Right atrium auricular region (tissue), 2 donors: Measurements from ENCODE around the gene MRPL58. TPM values are rescaled to one million over a fixed set of nuclear protein-coding genes. Genes with fewer than 3 reads are reported as not detected.

Experiments
- DNase-seq: peaks from one replicate; pipeline ENCODE4 v3.0.0-alpha.2; 2019; ENCODE audit warnings: low spot score
- H3K27ac ChIP-seq, 2 donors: fragments of 200-600 bp; sonication (generic); 1 replicate in 1 of 2; 2 replicates in 1 of 2; pipeline ENCODE4 v1.5.1; 2016 to 2019
- H3K27me3 ChIP-seq, 2 donors: fragments of 200-600 bp; sonication (generic); one replicate each; pipeline versions ENCODE4 v1.5.1 to v1.6.0; 2017 to 2019
- H3K36me3 ChIP-seq: fragments of 200-600 bp; sonication (generic); one replicate; pipeline ENCODE4 v1.5.1; 2016
- H3K4me1 ChIP-seq, 2 donors: fragments of 200-600 bp; sonication (generic); one replicate each; pipeline versions ENCODE4 v1.5.1 to v1.6.0; 2017 to 2019
- H3K4me3 ChIP-seq, 2 donors: fragments of 200-600 bp; sonication (generic); 1 replicate in 1 of 2; 2 replicates in 1 of 2; pipeline ENCODE4 v1.5.1; 2017 to 2019; ENCODE audit warnings: mild to moderate bottlenecking in 1 of 2, moderate library complexity in 1 of 2
- H3K9me3 ChIP-seq, 2 donors: fragments of 200-600 bp; sonication (generic); one replicate each; pipeline ENCODE4 v1.5.1; 2019
- CTCF ChIP-seq, 2 donors: fragments of 200-600 bp; sonication (generic); IDR thresholded peaks; one replicate each; pipeline ENCODE4 v1.5.1; 2019; ENCODE audit warnings: antibody characterized with exemption in 2 of 2
- total RNA-seq, 2 donors: library from RNA; depleted of rRNA; stranded (reverse); fragments of >200 nt; gene quantifications; one replicate each; pipeline ENCODE4 v1.1.0, GENCODE V29; 2016

MRPL58 gene
- total RNA-seq, 2 donors from 2014 or later, result 44.8 to 104 TPM

GRCh38 chr17:74975943-74976342 is 36.5 kb upstream of the MRPL58 start:
- no peak for DNase-seq
- TF ChIP-seq CTCF (IDR thresholded peaks at IDR 0.05), result no peak
- no peak overlapping the region for H3K4me3 ChIP-seq
- peaks cover 0 to 18% of the 10 kb centered on the region in 2 donors for H3K4me1 ChIP-seq
- no peaks in the 10 kb centered on the region for H3K27me3 ChIP-seq
- no peaks in the 10 kb centered on the region for H3K9me3 ChIP-seq
- H3K27ac ChIP-seq, result no peak overlapping the region
- no peaks in the 10 kb centered on the region for H3K36me3 ChIP-seq

- Histone ChIP-seq H3K27ac (no peak overlapping the region), H3K36me3 (no peaks in the 10 kb centered on the region)
- no peak for TF ChIP-seq CTCF (IDR thresholded peaks at IDR 0.05)
Observed at GRCh38 chr17:74977802-74978201, 34.7 kb upstream of the MRPL58 start.

GRCh38 chr17:74978240-74978639 is 34.2 kb upstream of the MRPL58 start:
- no peak overlapping the region for H3K27ac ChIP-seq
- no peak for DNase-seq
- no peaks in the 10 kb centered on the region for H3K36me3 ChIP-seq
- no peaks in the 10 kb centered on the region for H3K9me3 ChIP-seq
- H3K4me1 ChIP-seq, result peaks cover 0 to 16% of the 10 kb centered on the region in 2 donors
- no peak overlapping the region for H3K4me3 ChIP-seq
- TF ChIP-seq CTCF (IDR thresholded peaks at IDR 0.05), result no peak
- H3K27me3 ChIP-seq, result no peaks in the 10 kb centered on the region

More at GRCh38 chr17:74977802-74978201, 34.7 kb upstream of the MRPL58 start:
- H3K4me3 ChIP-seq, result no peak overlapping the region
- H3K27me3 ChIP-seq, result no peaks in the 10 kb centered on the region
- no peaks in the 10 kb centered on the region for H3K9me3 ChIP-seq
- H3K4me1 ChIP-seq, result peaks cover 0 to 17% of the 10 kb centered on the region in 2 donors
- DNase-seq, result no peak

GRCh38 chr17:74979408-74980146 is 32.9 kb upstream of the MRPL58 start:
- H3K27ac ChIP-seq, result no peak overlapping the region
- H3K27me3 ChIP-seq, result no peaks in the 10 kb centered on the region
- no peak for DNase-seq
- no peaks in the 10 kb centered on the region for H3K36me3 ChIP-seq
- H3K4me1 ChIP-seq, result peaks cover 0 to 16% of the 10 kb centered on the region in 2 donors
- no peak for TF ChIP-seq CTCF (IDR thresholded peaks at IDR 0.05)
- no peaks in the 10 kb centered on the region for H3K9me3 ChIP-seq
- no peak overlapping the region for H3K4me3 ChIP-seq

- no peak for TF ChIP-seq CTCF (IDR thresholded peaks at IDR 0.05)
- Histone ChIP-seq H3K27me3 (no peaks in the 10 kb centered on the region), H3K4me3 (peak overlapping the region; percentile 50 to 69), H3K9me3 (no peaks in the 10 kb centered on the region), H3K27ac (peak overlapping the region; percentile 79 to 92), H3K36me3 (no peaks in the 10 kb centered on the region), H3K4me1 (peaks cover 0 to 16% of the 10 kb centered on the region in 2 donors)
- DNase-seq, result no peak
Observed at GRCh38 chr17:74981318-74981978, 31.0 kb upstream of the MRPL58 start.
